ENCODE results near the gene CDCA5.
A peak's percentile ranks its signal among the peaks of the same experiment; 100 is the strongest.

- TF ChIP-seq CTCF (IDR thresholded peaks at IDR 0.05) = peak in 1 of 4 experiments; percentile 12
- TF ChIP-seq POLR2A (IDR thresholded peaks at IDR 0.05) = peak; percentile 94
Measured at GRCh38 chr11:65111744-65112545, 28.1 kb upstream of the CDCA5 start, which contains the start of gene TM7SF2.
